SKM-1 treated with dmso at 0.1 percent for 144 hours (cell line): ENCODE measurements around the gene SLC25A3.
"Not testable (repeated sequence)": the region's sequence is repeated elsewhere in the genome, so short reads cannot be mapped to it uniquely, and the experiment has no call there.

Experiments
- DNase-seq: peaks from one replicate; lab custom pipeline; 2025; ENCODE audit not compliant: unreplicated experiment; lab: John Stamatoyannopoulos, UW

SLC25A3 gene

DNA sequence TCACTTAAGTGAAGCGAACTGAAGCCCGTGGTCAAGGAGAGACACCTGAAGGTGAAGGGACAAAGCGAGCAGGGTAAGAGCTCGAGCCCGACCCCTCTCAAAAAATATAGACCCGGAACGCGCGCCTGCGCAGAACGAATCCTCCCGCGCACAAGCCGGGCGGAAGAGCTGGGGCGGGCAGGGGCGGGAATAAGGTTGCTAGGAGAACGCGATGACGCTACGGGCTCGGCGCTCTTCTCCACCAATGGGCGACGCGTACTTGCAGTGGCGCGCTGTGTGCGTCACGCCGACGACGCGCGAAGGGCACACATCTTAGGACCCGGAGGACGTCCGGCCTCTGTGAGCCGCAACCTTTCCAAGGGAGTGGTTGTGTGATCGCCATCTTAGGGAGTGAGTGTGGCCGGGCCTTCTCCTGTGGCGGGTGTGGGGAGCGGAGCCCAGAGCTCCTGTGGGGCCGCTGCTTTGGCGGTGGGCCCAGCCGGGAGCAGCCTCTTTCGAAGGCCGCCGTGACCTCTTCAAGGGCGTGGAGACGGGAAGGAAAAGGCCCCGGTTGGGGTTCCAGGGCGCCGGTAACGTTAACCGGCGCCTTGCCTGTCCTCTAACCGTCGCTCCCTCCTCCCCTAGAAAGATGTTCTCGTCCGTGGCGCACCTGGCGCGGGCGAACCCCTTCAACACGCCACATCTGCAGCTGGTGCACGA lies at the start of gene SLC25A3:
TSS of gene SLC25A3 (plus strand) at position 336 of the 699 bp plus-strand sequence. CDS start at position 629, 293 bp downstream.
- peak; percentile 75 for DNase-seq

DNA sequence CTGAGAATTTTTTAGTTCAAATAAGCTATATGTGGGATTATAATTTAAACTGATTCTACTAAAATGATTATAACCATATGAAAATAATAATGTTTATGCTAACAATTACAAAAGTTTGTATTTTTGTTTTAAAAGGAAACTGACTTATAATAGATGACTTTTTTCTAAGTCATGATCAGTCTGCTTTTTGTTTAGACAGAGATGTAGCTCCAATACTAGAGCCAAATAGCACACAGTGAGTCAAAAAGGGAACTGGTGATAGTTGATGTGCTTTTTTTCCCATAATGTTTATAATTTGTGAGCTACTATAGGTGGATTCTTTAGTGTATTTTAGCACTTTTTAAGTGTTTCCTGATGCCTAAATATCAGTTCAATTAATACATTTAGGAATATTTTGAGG lies 49.8 kb upstream of the SLC25A3 start:
- no peak for DNase-seq

GRCh38 chr12:98544751-98545150 lies 48.7 kb upstream of the SLC25A3 start:
- no peak for DNase-seq

- no peak for DNase-seq
Observed at GRCh38 chr12:98549371-98550110, 43.9 kb upstream of the SLC25A3 start.

DNA sequence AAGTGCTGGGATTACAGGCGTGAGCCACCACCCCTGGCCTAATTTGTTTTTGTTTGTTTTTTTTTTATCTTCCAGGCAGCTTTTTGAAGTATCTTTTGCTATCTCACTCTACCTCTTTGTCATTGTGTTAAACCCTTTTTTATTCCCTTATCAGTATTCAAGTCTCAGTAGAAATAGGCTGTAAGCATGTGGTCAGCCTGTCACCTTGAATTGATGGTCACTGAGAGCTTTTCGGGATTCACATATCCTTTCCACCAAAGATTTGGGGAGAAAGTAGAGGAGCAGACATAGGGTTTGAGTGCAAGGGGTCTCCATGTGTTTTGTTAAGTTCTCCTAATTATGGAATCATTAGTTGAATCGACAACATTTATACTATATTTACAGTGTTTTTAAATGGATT lies 41.7 kb upstream of the SLC25A3 start:
- no peak for DNase-seq

DNA sequence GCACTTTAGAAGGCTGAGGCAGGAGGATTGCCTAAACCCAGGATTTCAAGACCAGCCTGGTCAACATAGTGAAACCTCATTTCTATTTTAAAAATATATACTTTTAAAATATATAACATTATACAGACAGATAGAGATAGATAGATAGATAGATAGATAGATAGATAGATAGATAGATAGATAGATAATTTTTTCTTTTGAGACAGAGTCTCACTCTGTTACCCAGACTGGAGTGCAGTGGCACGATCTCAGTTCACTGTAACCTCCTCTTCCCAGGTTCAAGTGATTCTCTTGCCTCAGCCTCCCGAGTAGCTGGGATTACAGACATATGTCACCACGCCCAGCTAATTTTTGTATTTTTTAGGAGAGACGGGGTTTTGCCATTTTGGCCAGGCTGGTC lies 35.4 kb upstream of the SLC25A3 start:
- DNase-seq = not testable (repeated sequence)

DNA sequence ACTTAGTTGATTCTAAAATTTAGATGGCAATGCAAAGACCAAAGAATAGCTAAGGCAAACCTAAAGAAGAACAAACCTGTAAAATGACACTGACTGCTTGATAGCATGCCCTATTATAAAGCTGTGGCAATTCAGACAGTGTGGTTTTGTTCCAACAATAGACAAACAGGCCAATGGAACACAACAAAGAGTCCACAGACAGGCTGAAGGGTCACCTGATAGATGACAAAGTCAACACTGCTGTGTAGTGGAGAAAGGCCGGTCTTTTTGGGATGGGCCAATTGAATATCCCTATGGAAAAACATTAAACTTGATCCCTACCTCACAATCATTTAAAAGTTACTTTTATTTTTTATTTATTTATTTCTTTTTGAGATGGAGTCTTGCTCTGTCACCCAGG lies 33.8 kb upstream of the SLC25A3 start:
- no peak for DNase-seq

GRCh38 chr12:98561846-98562245 lies 31.6 kb upstream of the SLC25A3 start:
- no peak for DNase-seq

- no peak for DNase-seq
Observed at GRCh38 chr12:98572010-98572409, 21.5 kb upstream of the SLC25A3 start.

DNA sequence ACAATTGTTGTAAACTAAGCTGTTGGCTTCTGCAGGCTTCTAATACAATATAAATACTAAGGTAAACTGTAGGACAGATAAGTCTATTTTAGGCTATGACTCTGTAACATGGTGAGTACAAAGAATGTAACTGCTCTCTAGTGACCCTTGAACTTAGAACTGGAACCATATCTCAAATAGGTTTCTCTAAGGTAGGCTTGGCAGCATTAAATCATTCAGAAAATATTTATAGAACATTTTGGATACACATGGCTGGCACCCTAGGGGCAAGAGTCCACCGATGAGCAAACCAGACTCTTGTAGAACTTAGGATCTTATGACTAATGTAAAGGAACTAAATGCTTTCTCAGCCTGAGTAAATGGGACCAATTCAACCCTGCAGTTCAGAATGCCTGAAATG lies 19.4 kb upstream of the SLC25A3 start:
- no peak for DNase-seq

DNA sequence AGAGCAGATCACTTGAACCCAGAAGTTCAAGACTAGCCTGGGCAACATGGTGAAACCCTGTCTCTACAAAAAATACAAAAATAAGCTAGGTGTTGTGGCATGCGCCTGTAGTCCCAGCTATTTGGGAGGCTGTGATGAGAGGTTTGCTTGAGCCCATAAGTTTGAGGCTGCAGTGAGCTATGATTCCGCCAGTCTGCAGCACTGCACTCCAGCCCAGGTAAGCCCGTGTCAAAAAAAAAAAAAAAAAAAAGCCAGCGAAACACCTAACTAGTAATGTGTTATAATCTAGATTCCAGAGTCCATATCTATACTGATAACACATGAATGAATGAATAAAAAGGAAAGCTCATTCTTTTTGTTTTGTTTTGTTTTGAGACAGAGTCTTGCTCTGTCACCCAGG lies 18.5 kb upstream of the SLC25A3 start:
- no peak for DNase-seq

DNA sequence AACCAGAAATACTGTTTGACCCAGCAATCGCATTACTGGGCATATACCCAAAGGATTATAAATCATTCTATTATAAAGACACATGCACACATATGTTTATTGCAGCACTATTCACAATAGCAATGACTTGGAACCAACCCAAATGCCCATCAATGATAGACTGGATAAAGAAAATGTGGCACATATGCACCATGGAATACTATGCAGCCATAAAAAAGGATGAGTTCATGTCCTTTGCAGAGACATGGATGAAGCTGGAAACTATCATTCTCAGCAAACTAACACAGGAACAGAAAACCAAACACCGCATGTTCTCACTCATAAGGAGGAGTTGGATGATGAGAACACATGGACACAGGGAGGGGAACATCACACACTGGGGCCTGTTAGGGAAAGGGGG lies 16.7 kb upstream of the SLC25A3 start:
- not testable (repeated sequence) for DNase-seq

GRCh38 chr12:98578392-98578791 lies 15.1 kb upstream of the SLC25A3 start:
- DNase-seq = no peak

DNA sequence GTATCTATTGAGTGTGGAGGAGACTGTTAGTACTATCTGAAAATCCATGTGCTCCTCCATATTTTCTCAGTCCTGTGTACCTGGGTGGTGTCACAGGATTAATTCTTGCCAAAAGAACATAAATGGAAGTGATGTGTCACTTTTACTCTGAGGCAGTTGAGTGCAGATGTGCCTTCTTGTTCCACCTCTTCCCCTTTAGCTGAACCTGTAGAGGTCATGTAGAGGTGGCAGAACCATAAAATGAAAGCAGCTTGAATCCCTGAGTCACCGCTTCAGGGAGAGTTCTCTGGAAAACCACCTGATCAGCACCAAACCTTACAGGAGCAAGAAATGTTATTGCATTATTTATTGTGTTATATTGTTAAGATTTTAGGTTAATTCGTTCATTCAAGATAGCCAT lies 14.7 kb upstream of the SLC25A3 start:
- peak; percentile 8 for DNase-seq

GRCh38 chr12:98579347-98579746 lies 14.1 kb upstream of the SLC25A3 start:
- no peak for DNase-seq

DNA sequence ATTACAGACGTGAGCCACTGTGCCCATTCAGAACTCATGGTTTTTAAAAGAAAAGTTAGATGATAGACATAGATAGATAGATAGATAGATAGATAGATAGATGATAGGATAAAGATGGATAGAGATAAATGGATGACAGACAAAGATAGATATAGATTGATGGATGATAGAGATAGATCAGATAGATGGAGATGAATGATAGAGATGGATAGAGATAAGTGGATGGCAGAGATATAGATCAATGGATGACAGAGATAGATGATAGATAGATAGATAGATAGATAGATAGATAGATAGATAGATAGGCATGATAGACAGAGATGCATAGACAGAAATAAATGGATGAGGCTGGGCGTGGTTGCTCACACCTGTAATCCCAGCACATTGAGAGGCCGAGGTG lies 13.7 kb upstream of the SLC25A3 start:
- DNase-seq = no peak

- no peak for DNase-seq
Observed at GRCh38 chr12:98580695-98581094, 12.8 kb upstream of the SLC25A3 start.

DNA sequence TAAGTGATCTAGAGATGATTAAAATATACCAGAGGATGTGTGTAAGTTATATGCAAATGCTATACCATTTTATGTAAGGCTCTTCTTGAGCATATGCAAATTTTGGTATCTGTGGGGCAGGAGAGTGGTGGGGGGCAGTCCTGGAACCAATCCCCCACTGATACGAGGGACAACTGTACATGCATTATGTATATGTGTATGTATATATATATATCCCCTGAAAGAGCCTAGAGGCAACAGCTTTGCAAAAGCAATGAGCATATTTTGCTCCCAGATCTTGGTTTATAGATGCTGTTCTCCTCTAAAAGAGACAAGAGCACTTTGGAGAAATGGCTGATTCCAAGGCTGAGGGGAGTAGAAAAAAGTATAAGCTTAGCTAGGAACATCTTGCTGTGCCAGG lies 12.4 kb upstream of the SLC25A3 start:
- DNase-seq = no peak

GRCh38 chr12:98582093-98582492 lies 11.4 kb upstream of the SLC25A3 start:
- no peak for DNase-seq

DNA sequence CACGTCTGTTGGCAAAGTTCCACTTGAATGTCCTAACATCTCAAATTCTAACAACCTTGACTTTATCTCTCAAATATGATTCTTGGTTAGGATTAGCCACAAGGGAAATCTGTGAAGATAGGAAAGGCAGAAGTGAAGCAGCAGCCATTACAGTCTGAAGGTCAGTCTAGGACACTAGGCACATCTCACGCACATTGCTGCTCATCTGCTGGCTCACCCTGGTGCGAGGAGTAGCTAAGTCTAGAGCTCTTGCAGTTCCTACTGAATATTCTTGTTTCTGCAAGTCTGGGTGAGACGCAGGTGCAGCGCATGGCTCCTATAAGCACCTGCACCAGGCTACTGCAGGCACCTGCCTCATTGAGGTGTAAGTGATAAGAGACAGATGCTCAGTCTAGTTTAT lies 6.4 kb upstream of the SLC25A3 start:
- peak; percentile 15 for DNase-seq

- DNase-seq = no peak
Observed at GRCh38 chr12:98591209-98591608, 2.3 kb upstream of the SLC25A3 start.

DNA sequence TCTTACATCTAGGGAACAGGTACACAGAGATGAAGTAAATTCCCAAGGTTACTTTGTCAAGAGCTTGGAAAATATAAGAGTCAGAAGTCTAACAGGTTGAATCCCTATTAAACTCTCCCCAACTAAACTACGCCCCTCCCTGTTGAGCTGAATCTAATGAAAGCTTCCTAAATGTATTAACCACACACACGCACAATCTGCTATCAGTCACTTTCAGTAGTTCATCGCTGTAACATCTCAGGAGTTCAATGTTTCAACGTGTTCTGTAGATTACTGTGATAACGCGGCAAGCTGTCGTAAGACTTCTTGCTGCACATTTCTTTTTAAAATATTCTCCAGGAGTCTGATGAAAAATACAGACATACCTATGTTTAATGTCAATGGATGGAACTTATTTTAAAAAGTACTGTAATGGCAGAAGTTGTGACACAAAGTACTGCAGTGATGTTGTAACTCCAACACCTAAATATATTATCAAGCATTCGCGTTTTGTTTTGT lies 612 bp upstream of the SLC25A3 start:
- DNase-seq = no peak
